AG04450 (cell line): ENCODE data around the gene WDR55. TPM values are rescaled to one million over a fixed set of nuclear protein-coding genes. Genes with fewer than 3 reads are reported as not detected.

Experiments
- CTCF ChIA-PET: fragments of 300-600, 350-600 bp; formaldehyde crosslinking; extraction: SDS; loops from one replicate; lab custom pipeline; 2022; ENCODE audit warnings: antibody characterized with exemption, inconsistent platforms; lab: Charles Lee
- POLR2A ChIA-PET: fragments of 350-600 bp; formaldehyde crosslinking; extraction: SDS; loops from one replicate; lab custom pipeline; 2021; ENCODE audit warnings: antibody characterized with exemption, inconsistent platforms; lab: Yijun Ruan, JAX
- DNase-seq: peaks from one replicate; pipeline ENCODE4 v3.0.0-alpha.2; 2011; ENCODE audit warnings: low read depth, low spot score
- H3K27ac ChIP-seq: one replicate; pipeline ENCODE4 v1.5.1; 2012; ENCODE audit warnings: low read depth, low read length, control low read depth
- H3K27me3 ChIP-seq: one replicate; pipeline ENCODE4 v1.6.0; 2012; ENCODE audit warnings: low read length; ENCODE audit not compliant: control insufficient read depth, insufficient read depth
- H3K4me3 ChIP-seq: 2 replicates; pipeline ENCODE4 v1.5.1; 2011; ENCODE audit warnings: mild to moderate bottlenecking, low read depth, low read length, control low read depth
- H3K9me3 ChIP-seq: 2 replicates; pipeline ENCODE4 v1.5.1; 2012; ENCODE audit warnings: low read length; ENCODE audit not compliant: control insufficient read depth, insufficient read depth
- polyA plus RNA-seq: library from polyadenylated mRNA; depleted of rRNA; stranded (reverse); fragments of >200 nt; gene quantifications from 2 replicates; pipeline ENCODE4 v1.2.3, GENCODE V29; 2011
- TF ChIP-seq, protein P1 (sequence below): IDR thresholded peaks from 2 replicates; pipeline ENCODE4 v1.5.1; 2011; ENCODE audit warnings: low read depth, low read length, control low read depth, inconsistent platforms

Gene WDR55
- polyA plus RNA-seq, 1 experiment: 13.6 TPM

DNA sequence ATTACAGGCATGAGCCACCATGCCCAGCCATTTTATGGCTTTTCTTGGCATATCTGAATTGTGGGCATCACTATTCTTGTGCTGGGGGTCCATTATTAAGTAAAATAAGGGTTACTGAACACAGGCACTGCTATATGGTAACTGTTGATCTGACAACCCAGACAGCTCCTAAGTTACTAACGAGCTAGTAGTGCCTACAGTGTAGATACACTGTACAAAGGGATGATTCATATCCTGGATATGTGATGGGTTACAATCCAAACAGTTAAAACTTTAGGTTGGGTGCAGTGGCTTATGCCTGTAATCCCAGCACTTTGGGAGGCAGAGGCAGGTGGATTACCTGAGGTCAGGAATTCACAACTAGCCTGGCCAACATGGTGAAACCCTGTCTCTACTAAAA lies 36.0 kb upstream of the WDR55 start:
- TF ChIP-seq, protein P1, sequence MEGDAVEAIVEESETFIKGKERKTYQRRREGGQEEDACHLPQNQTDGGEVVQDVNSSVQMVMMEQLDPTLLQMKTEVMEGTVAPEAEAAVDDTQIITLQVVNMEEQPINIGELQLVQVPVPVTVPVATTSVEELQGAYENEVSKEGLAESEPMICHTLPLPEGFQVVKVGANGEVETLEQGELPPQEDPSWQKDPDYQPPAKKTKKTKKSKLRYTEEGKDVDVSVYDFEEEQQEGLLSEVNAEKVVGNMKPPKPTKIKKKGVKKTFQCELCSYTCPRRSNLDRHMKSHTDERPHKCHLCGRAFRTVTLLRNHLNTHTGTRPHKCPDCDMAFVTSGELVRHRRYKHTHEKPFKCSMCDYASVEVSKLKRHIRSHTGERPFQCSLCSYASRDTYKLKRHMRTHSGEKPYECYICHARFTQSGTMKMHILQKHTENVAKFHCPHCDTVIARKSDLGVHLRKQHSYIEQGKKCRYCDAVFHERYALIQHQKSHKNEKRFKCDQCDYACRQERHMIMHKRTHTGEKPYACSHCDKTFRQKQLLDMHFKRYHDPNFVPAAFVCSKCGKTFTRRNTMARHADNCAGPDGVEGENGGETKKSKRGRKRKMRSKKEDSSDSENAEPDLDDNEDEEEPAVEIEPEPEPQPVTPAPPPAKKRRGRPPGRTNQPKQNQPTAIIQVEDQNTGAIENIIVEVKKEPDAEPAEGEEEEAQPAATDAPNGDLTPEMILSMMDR: no peak
- Histone ChIP-seq H3K4me3 (no peak overlapping the region), H3K27ac (no peak overlapping the region), H3K9me3 (peaks cover 10% of the 10 kb centered on the region), H3K27me3 (peaks cover 21% of the 10 kb centered on the region)
- no peak for DNase-seq
- CTCF ChIA-PET: interaction anchor here (0.8 kb wide), 1 partner anchor 256 kb away, joined by 3 read pairs; no protein-coding TSS in a partner anchor
- POLR2A ChIA-PET: no interaction called here

GRCh38 chr5:140630292-140631035 lies 34.2 kb upstream of the WDR55 start:
- no peak overlapping the region for H3K4me3 ChIP-seq
- TF ChIP-seq, protein P1: no peak
- POLR2A ChIA-PET: no interaction called here
- H3K27ac ChIP-seq: no peak overlapping the region
- CTCF ChIA-PET: interaction anchor here (0.9 kb wide), 1 partner anchor 23 kb away, joined by 3 read pairs; no protein-coding TSS in a partner anchor
- peaks cover 21% of the 10 kb centered on the region for H3K27me3 ChIP-seq
- DNase-seq: no peak
- H3K9me3 ChIP-seq: peaks cover 10% of the 10 kb centered on the region

DNA sequence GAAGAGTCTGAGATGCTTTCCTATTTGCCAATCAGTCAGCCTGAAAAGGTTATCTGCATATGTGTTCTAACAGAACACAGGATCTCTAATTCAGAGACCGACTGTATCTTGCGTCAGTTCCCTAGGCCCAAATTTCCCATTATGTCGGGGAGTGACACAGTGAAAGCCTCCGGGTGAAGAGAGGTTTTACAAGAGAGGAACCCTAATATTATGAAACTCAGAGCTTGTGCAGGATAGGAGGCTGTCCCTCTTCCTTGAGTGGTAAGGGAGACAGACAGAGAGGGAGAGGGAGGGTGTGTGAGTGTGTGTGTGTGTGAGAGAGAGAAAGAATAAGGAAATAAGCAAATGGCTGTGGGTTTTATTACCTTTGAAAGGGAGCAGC lies 33.7 kb upstream of the WDR55 start:
- ChIA-PET POLR2A (no interaction called here), CTCF (no interaction called here)
- no peak overlapping the region for H3K4me3 ChIP-seq
- TF ChIP-seq, protein P1: no peak
- peaks cover 21% of the 10 kb centered on the region for H3K27me3 ChIP-seq
- DNase-seq: no peak
- peaks cover 10% of the 10 kb centered on the region for H3K9me3 ChIP-seq
- no peak overlapping the region for H3K27ac ChIP-seq

DNA sequence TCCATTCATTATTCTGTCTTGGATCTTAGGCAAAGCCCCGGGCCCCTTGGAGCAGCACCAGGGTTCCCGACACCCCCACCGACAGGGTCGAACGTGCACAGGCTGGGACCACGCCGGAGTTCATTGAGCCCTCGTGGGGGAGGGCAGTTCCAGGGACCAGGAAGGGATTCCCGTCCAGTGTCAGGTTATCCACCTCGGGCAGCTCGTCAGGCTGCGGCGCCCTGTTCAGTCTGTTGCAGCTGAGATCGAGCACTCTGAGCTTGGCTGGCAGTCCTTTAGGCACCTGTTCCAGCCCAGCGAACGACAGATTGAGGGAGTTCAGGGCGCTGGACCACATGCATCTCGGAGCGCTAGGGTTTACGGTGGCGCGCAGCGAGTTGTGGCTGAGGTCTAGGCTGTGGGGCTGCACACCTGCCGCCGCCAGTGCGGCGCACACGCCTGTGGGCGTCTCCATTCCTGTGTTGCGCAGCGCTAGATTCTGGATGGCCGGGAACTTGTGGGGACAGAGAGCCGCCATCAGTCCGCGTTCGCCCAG lies 32.8 kb upstream of the WDR55 start:
- Histone ChIP-seq H3K9me3 (peaks cover 10% of the 10 kb centered on the region), H3K27ac (no peak overlapping the region), H3K27me3 (peaks cover 21% of the 10 kb centered on the region), H3K4me3 (peak overlapping the region; percentile 60)
- ChIA-PET CTCF (interaction anchor here (1.1 to 1.2 kb wide), 2 partner anchors 258 to 280 kb away, joined by 4 to 6 read pairs; no protein-coding TSS in a partner anchor), POLR2A (interaction anchor here (1.1 kb wide), 1 partner anchor 68 kb away, joined by 13 read pairs; no protein-coding TSS in a partner anchor)
- TF ChIP-seq, protein P1: no peak
- DNase-seq: no peak
